ENCODE data around the gene ZFAND3. TPM values are rescaled to one million over a fixed set of nuclear protein-coding genes. Genes with fewer than 3 reads are reported as not detected.
A peak's percentile ranks its signal among the peaks of the same experiment; 100 is the strongest.

Gene ZFAND3
- total RNA-seq, 2 experiments from 2014 or later: 34.4 to 37.0 TPM

DNA sequence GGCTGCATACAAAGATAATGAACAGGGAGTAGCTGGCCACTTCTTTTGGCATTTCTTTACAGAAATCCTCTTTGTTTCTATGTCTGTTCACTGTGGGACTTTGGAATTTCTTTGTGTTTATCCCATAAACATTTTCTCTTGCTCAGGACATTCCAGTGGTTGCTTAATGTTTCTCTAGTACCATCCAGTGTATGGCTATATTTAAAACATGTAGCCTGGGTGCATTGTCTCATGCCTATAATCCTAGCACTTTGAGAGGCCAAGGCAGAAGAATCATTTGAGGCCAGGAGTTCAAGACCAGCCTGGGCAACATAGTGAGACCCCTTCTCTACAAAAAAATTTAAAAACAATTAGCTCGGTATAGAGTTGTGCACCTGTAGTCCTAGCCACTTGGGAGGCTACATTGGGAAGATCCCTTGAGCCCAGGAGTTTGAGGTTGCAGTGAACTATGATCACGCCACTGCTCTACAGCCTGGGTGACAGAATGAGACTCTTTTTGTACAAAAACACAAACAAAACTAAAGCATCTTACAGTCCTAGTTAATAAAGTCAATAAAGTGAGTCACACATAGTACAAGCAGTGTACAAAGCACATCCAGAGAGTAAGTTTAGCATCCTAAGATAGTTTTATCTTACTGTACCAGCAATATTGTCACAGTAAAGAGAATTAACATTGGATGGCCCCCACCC, 63.3 kb downstream of the ZFAND3 start:
- Mint-ChIP-seq H3K27me3 (no peaks in the 10 kb centered on the region), H3K36me3 (ENCODE audit: low read depth) (peaks cover 16% of the 10 kb centered on the region), H3K27ac (no peak overlapping the region), H3K9me3 (no peaks in the 10 kb centered on the region), H3K4me1 (ENCODE audit: low read depth) (peaks cover 80% of the 10 kb centered on the region), H3K4me3 (no peak overlapping the region)
- Histone ChIP-seq H3K27ac (ENCODE audit: low read depth in 1 of 2, low read length in 2 of 2) (no peak overlapping the region), H3K4me1 (ENCODE audit: insufficient read depth, low read length) (peaks cover 12% of the 10 kb centered on the region), H3K27me3 (ENCODE audit: control insufficient read depth in 1 of 2, insufficient read depth in 2 of 2, low read length in 2 of 2) (no peaks in the 10 kb centered on the region), H3K9me3 (ENCODE audit: control insufficient read depth in 1 of 2, insufficient read depth in 1 of 2, low read length in 2 of 2) (no peaks in the 10 kb centered on the region), H3K36me3 (ENCODE audit: insufficient read depth, low read length) (no peaks in the 10 kb centered on the region), H3K4me3 (ENCODE audit: low read length) (no peak overlapping the region)
- ChIA-PET POLR2A (no interaction called here), CTCF (no interaction called here)
- no peak for DNase-seq
- ATAC-seq (ENCODE audit: poor library complexity): no peak
- TF ChIP-seq, protein P1, sequence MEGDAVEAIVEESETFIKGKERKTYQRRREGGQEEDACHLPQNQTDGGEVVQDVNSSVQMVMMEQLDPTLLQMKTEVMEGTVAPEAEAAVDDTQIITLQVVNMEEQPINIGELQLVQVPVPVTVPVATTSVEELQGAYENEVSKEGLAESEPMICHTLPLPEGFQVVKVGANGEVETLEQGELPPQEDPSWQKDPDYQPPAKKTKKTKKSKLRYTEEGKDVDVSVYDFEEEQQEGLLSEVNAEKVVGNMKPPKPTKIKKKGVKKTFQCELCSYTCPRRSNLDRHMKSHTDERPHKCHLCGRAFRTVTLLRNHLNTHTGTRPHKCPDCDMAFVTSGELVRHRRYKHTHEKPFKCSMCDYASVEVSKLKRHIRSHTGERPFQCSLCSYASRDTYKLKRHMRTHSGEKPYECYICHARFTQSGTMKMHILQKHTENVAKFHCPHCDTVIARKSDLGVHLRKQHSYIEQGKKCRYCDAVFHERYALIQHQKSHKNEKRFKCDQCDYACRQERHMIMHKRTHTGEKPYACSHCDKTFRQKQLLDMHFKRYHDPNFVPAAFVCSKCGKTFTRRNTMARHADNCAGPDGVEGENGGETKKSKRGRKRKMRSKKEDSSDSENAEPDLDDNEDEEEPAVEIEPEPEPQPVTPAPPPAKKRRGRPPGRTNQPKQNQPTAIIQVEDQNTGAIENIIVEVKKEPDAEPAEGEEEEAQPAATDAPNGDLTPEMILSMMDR (IDR thresholded peaks at IDR 0.05): no peak
- intact Hi-C loops (cut with DNase I, micrococcal nuclease): no loop called here

DNA sequence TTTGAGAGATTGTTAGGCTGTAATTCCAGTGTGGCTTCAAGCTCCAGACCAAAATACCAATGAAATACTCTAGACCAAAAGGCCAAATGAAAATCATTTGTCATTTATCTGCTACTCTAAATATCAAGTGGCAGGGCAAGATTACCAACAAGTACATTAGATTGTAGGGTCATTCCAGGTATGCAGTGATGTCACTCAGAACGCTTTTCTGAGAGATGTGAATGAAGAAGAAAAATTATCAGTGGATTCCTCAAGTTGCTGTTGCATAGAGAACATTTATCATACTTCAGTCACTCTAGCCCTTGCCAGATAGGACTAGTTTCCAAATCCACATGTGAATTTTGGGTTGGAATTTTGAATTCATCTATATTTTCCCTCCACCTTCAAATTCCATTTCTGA, 65.0 kb downstream of the ZFAND3 start:
- POLR2A ChIA-PET: no interaction called here
- H3K4me3 Mint-ChIP-seq: no peak overlapping the region
- H3K4me1 ChIP-seq (ENCODE audit: insufficient read depth, low read length): peaks cover 5% of the 10 kb centered on the region
- intact Hi-C loops (cut with DNase I, micrococcal nuclease): no loop called here
- no peak overlapping the region for H3K4me3 ChIP-seq (ENCODE audit: low read length)
- CTCF ChIA-PET: no interaction called here
- H3K27ac ChIP-seq (ENCODE audit: low read depth in 1 of 2, low read length in 2 of 2): no peak overlapping the region
- peaks cover 10% of the 10 kb centered on the region for H3K36me3 Mint-ChIP-seq (ENCODE audit: low read depth)
- no peaks in the 10 kb centered on the region for H3K9me3 Mint-ChIP-seq
- DNase-seq: no peak
- ATAC-seq (ENCODE audit: poor library complexity): no peak
- H3K36me3 ChIP-seq (ENCODE audit: insufficient read depth, low read length): no peaks in the 10 kb centered on the region
- H3K4me1 Mint-ChIP-seq (ENCODE audit: low read depth): peaks cover 76% of the 10 kb centered on the region
- no peak overlapping the region for H3K27ac Mint-ChIP-seq
- no peaks in the 10 kb centered on the region for H3K9me3 ChIP-seq (ENCODE audit: control insufficient read depth in 1 of 2, insufficient read depth in 1 of 2, low read length in 2 of 2)
- no peaks in the 10 kb centered on the region for H3K27me3 Mint-ChIP-seq
- TF ChIP-seq, protein P1 (IDR thresholded peaks at IDR 0.05): no peak
- no peaks in the 10 kb centered on the region for H3K27me3 ChIP-seq (ENCODE audit: control insufficient read depth in 1 of 2, insufficient read depth in 2 of 2, low read length in 2 of 2)

DNA sequence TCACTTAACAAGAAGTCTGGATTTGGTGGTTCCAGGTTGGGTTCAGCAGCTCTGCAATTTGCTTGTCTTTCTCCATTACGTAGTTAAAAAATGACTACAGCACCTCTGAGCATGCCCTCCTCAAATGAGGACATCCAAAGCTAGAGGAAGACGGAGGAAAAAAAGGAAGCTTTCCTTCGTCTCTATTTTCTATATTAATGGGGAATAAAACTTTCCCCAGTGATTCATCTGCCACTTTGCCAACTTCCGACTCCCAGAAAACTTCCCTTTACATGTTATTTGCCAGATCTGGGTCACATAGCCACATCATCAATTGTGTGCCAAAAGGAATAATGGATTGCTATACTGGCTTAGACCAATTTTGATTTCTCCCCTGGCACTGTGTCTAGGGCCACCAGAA, 69.5 kb downstream of the ZFAND3 start:
- ATAC-seq (ENCODE audit: poor library complexity) (no peak), DNase-seq (peak in 1 of 14 experiments; percentile 14)
- intact Hi-C loops (cut with DNase I, micrococcal nuclease): no loop called here
- POLR2A ChIA-PET: no interaction called here
- peaks cover 3% of the 10 kb centered on the region for H3K4me1 ChIP-seq (ENCODE audit: insufficient read depth, low read length)
- Mint-ChIP-seq H3K36me3 (ENCODE audit: low read depth) (peaks cover 26% of the 10 kb centered on the region), H3K4me3 (no peak overlapping the region), H3K9me3 (no peaks in the 10 kb centered on the region), H3K27ac (no peak overlapping the region), H3K4me1 (ENCODE audit: low read depth) (peaks cover 56% of the 10 kb centered on the region), H3K27me3 (no peaks in the 10 kb centered on the region)
- TF ChIP-seq, protein P1 (IDR thresholded peaks at IDR 0.05): no peak
- H3K9me3 ChIP-seq (ENCODE audit: control insufficient read depth in 1 of 2, insufficient read depth in 1 of 2, low read length in 2 of 2): peaks cover 3 to 9% of the 10 kb centered on the region in 2 experiments
- H3K27me3 ChIP-seq (ENCODE audit: control insufficient read depth in 1 of 2, insufficient read depth in 2 of 2, low read length in 2 of 2): no peaks in the 10 kb centered on the region
- peaks cover under 1% of the 10 kb centered on the region for H3K36me3 ChIP-seq (ENCODE audit: insufficient read depth, low read length)
- no peak overlapping the region for H3K4me3 ChIP-seq (ENCODE audit: low read length)
- CTCF ChIA-PET: no interaction called here
- H3K27ac ChIP-seq (ENCODE audit: low read depth in 1 of 2, low read length in 2 of 2): no peak overlapping the region
